Measurements from ENCODE around the gene FMN1. TPM values are rescaled to one million over a fixed set of nuclear protein-coding genes. Genes with fewer than 3 reads are reported as not detected.

Gene FMN1
- total and polyA plus RNA-seq, 2 of the 13 experiments (the other 11 are each of a cell fraction or from before 2014, with no cell fraction given): 0.20 to 0.60 TPM

- TF ChIP-seq, protein P1, sequence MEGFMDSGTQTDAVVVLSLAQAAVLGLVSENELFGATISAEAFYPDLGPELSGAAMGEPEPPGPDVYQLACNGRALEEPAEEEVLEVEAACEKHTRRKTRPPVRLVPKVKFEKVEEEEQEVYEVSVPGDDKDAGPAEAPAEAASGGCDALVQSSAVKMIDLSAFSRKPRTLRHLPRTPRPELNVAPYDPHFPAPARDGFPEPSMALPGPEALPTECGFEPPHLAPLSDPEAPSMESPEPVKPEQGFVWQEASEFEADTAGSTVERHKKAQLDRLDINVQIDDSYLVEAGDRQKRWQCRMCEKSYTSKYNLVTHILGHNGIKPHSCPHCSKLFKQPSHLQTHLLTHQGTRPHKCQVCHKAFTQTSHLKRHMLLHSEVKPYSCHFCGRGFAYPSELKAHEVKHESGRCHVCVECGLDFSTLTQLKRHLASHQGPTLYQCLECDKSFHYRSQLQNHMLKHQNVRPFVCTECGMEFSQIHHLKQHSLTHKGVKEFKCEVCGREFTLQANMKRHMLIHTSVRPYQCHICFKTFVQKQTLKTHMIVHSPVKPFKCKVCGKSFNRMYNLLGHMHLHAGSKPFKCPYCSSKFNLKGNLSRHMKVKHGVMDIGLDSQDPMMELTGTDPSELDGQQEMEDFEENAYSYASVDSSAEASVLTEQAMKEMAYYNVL (CRISPR knock-in tag; IDR thresholded peaks at IDR 0.05; ENCODE audit: borderline replicate concordance): no peak
- TF ChIP-seq ONECUT2 (CRISPR knock-in tag; IDR thresholded peaks at IDR 0.05) (no peak), KDM1A (CRISPR knock-in tag; IDR thresholded peaks at IDR 0.05) (no peak)
These were observed 159.9 kb downstream of the FMN1 start (continued) for GRCh38 chr15:33034588-33034987.

GRCh38 chr15:33032053-33032452 is 162.5 kb downstream of the FMN1 start:
- FAIRE-seq (no peak), DNase-seq (ENCODE audit: low spot score) (no peak), ATAC-seq (no peak)
- Histone ChIP-seq H3K79me2 (ENCODE audit: insufficient read depth, low read length) (no peaks in the 10 kb centered on the region), H3K27ac (ENCODE audit: extremely low read length, insufficient read depth, low read length) (no peak overlapping the region), H3K27me3 (ENCODE audit: control insufficient read depth in 1 of 2, insufficient read depth in 2 of 2, low read length in 2 of 2) (no peaks in the 10 kb centered on the region), H3K9me3 (ENCODE audit: low read length) (no peaks in the 10 kb centered on the region), H3K4me3 (replicated peaks in 1 of 3; ENCODE audit: insufficient read depth in 1 of 3, low read depth in 2 of 3, low read length in 3 of 3) (no peak overlapping the region), H2AFZ (ENCODE audit: low read length) (no peak overlapping the region), H3K4me2 (ENCODE audit: low read depth, low read length) (no peak overlapping the region), H3K36me3 (replicated peaks in 1 of 2; ENCODE audit: control insufficient read depth in 1 of 2, insufficient read depth in 2 of 2, low read length in 2 of 2) (no peaks in the 10 kb centered on the region), H3K4me1 (ENCODE audit: insufficient read depth, low read length) (no peaks in the 10 kb centered on the region), H4K20me1 (ENCODE audit: insufficient read depth, low read length) (no peaks in the 10 kb centered on the region), H3K9ac (ENCODE audit: insufficient read depth, low read depth, low read length) (no peak overlapping the region)
- ChIA-PET POLR2A (no interaction called here), CTCF (ENCODE audit: low intra/inter-chr PET ratio, low total read pairs) (no interaction called here)
- in situ Hi-C loops (cut with HindIII; ENCODE audit: extremely low pct_ligation_motif_present, low pct_unique_long_range_greater_than_20kb): no loop called here
- no TSS peak for BruUV-seq (replicated peaks)
- TF ChIP-seq, protein P2, sequence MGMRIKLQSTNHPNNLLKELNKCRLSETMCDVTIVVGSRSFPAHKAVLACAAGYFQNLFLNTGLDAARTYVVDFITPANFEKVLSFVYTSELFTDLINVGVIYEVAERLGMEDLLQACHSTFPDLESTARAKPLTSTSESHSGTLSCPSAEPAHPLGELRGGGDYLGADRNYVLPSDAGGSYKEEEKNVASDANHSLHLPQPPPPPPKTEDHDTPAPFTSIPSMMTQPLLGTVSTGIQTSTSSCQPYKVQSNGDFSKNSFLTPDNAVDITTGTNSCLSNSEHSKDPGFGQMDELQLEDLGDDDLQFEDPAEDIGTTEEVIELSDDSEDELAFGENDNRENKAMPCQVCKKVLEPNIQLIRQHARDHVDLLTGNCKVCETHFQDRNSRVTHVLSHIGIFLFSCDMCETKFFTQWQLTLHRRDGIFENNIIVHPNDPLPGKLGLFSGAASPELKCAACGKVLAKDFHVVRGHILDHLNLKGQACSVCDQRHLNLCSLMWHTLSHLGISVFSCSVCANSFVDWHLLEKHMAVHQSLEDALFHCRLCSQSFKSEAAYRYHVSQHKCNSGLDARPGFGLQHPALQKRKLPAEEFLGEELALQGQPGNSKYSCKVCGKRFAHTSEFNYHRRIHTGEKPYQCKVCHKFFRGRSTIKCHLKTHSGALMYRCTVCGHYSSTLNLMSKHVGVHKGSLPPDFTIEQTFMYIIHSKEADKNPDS (CRISPR knock-in tag; IDR thresholded peaks at IDR 0.05): no peak
- TF ChIP-seq, protein P1 (CRISPR knock-in tag; IDR thresholded peaks at IDR 0.05; ENCODE audit: borderline replicate concordance): no peak
- TF ChIP-seq ZNF260 (CRISPR knock-in tag; IDR thresholded peaks at IDR 0.05; ENCODE audit: borderline replicate concordance, low read depth) (no peak), SMARCE1 (IDR thresholded peaks at IDR 0.05; ENCODE audit: borderline replicate concordance) (no peak), ZNF281 (CRISPR knock-in tag; IDR thresholded peaks at IDR 0.05; ENCODE audit: borderline replicate concordance) (no peak), ZNF574 (CRISPR knock-in tag; IDR thresholded peaks at IDR 0.05) (no peak), MAZ (IDR thresholded peaks at IDR 0.05; ENCODE audit: borderline replicate concordance, low read depth, low read length) (no peak), MAZ (CRISPR knock-in tag; IDR thresholded peaks at IDR 0.05; ENCODE audit: low read depth) (no peak), SP140L (CRISPR knock-in tag; IDR thresholded peaks at IDR 0.05; ENCODE audit: borderline replicate concordance) (no peak)
- intact Hi-C loops (cut with micrococcal nuclease; ENCODE audit: unreplicated experiment): no loop called here
- 53% methylated on average over 4 of the region's 4 CpGs for WGBS (ENCODE audit: low lambda C conversion rate)

Data from HepG2 (cell line).